ENCODE data around the gene FTCD. TPM values are rescaled to one million over a fixed set of nuclear protein-coding genes. Genes with fewer than 3 reads are reported as not detected.

FTCD gene
- total and polyA plus RNA-seq, 9 of the 15 experiments (the other 6 are each of a cell fraction or from before 2014, with no cell fraction given) = 0.11 to 1.6 (median 0.67) TPM; not detected in 5

- DNase-seq (ENCODE audit: extremely low read depth in 1 of 4, low spot score in 3 of 4) (no peak), ATAC-seq (no peak), FAIRE-seq (no peak)
- in situ Hi-C loops (cut with MboI) = no loop called here
- Histone ChIP-seq H3K9me1 (ENCODE audit: control insufficient read depth, insufficient read depth, low read length) (no peaks in the 10 kb centered on the region), H3K27me3 (ENCODE audit: control insufficient read depth in 2 of 2, insufficient read depth in 2 of 2, low read length in 2 of 2) (no peaks in the 10 kb centered on the region), H3K4me3 (no peak overlapping the region), H3K27ac (ENCODE audit: extremely low read depth, low read depth, low read length) (no peak overlapping the region), H3K4me1 (replicated peaks in 1 of 2; ENCODE audit: control insufficient read depth in 2 of 2, insufficient read depth in 2 of 2, low read length in 2 of 2) (peaks cover 10 to 56% of the 10 kb centered on the region in 2 experiments), H2AFZ (ENCODE audit: low read depth, low read length) (no peak overlapping the region), H3K9me3 (replicated peaks; ENCODE audit: control insufficient read depth, insufficient read depth, low read depth, low read length) (peaks cover 10% of the 10 kb centered on the region; the same call in 1 of the 2 replicates), H3K79me2 (ENCODE audit: control insufficient read depth, insufficient read depth, low read length) (0 out of 3 replicates have a peak, but pooled peaks cover 7% of the 10 kb centered on the region), H3K4me2 (ENCODE audit: insufficient read depth, low read length) (no peak overlapping the region), H3K36me3 (ENCODE audit: control insufficient read depth, insufficient read depth, low read length) (peaks cover 51% of the 10 kb centered on the region; the same call in 2 of the 3 replicates), H4K20me1 (replicated peaks; ENCODE audit: control insufficient read depth, insufficient read depth, low read length) (no peaks in the 10 kb centered on the region), H3K9ac (ENCODE audit: insufficient read depth in 1 of 2, low read depth in 2 of 2, low read length in 2 of 2) (0 out of 4 replicates have a peak overlapping the region, but pooled peaks of 1 of the 2 experiments have one; percentile 28)
- POLR2A ChIA-PET = interaction anchor here (1.0 to 1.1 kb wide), 2 partner anchors 16 to 78 kb away, joined by 4 read pairs; no protein-coding TSS in a partner anchor
- no TSS peak for BruUV-seq (replicated peaks)
- intact Hi-C loops (cut with micrococcal nuclease) = no loop called here
- 88% methylated on average over 15 of the region's 15 CpGs for WGBS (ENCODE audit: insufficient coverage, low coverage, missing lambda C conversion rate)
- CTCF ChIA-PET (ENCODE audit: low intra/inter-chr PET ratio) = no interaction called here
- no peak for TF ChIP-seq MTF1 (CRISPR knock-in tag; IDR thresholded peaks at IDR 0.05; ENCODE audit: borderline replicate concordance)
- no peak for TF ChIP-seq RAD51 (IDR thresholded peaks at IDR 0.05; ENCODE audit: borderline replicate concordance, low read depth)
- no peak for TF ChIP-seq BCLAF1 (IDR thresholded peaks at IDR 0.05; ENCODE audit: borderline replicate concordance in 1 of 2, control insufficient read depth in 1 of 2, low read depth in 2 of 2, low read length in 1 of 2)
- TF ChIP-seq CBX1 (IDR thresholded peaks at IDR 0.05; ENCODE audit: low read depth) = no peak
- TF ChIP-seq BHLHE40 (IDR thresholded peaks at IDR 0.05; ENCODE audit: low read length) = no peak
- TF ChIP-seq PHB2 (IDR thresholded peaks at IDR 0.05; ENCODE audit: low read depth) = no peak
- no peak for TF ChIP-seq NR2C1 (IDR thresholded peaks at IDR 0.05)
- no peak for TF ChIP-seq NR2C1 (tag; IDR thresholded peaks at IDR 0.05)
- no peak for TF ChIP-seq SIN3A (IDR thresholded peaks at IDR 0.05; ENCODE audit: borderline replicate concordance in 2 of 2, control insufficient read depth in 1 of 2, low read depth in 2 of 2, low read length in 2 of 2)
- TF ChIP-seq AFF1 (IDR thresholded peaks at IDR 0.05; ENCODE audit: low read depth in 1 of 2, partially characterized antibody in 2 of 2) = no peak
- no peak for TF ChIP-seq ZBTB43 (CRISPR knock-in tag; IDR thresholded peaks at IDR 0.05)
- TF ChIP-seq ZFPM2 (CRISPR knock-in tag; IDR thresholded peaks at IDR 0.05) = no peak
Measured at GRCh38 chr21:46157987-46158451, 2.6 kb upstream of the FTCD start.
